Nucleus accumbens (tissue), 56 donors: ENCODE measurements around the gene TANK.

Source experiments
- DNase-seq, 56 donors: peaks; one replicate each; lab custom pipeline; 2025; lab: John Stamatoyannopoulos, UW

TANK gene, protein sequence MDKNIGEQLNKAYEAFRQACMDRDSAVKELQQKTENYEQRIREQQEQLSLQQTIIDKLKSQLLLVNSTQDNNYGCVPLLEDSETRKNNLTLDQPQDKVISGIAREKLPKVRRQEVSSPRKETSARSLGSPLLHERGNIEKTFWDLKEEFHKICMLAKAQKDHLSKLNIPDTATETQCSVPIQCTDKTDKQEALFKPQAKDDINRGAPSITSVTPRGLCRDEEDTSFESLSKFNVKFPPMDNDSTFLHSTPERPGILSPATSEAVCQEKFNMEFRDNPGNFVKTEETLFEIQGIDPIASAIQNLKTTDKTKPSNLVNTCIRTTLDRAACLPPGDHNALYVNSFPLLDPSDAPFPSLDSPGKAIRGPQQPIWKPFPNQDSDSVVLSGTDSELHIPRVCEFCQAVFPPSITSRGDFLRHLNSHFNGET

DNA sequence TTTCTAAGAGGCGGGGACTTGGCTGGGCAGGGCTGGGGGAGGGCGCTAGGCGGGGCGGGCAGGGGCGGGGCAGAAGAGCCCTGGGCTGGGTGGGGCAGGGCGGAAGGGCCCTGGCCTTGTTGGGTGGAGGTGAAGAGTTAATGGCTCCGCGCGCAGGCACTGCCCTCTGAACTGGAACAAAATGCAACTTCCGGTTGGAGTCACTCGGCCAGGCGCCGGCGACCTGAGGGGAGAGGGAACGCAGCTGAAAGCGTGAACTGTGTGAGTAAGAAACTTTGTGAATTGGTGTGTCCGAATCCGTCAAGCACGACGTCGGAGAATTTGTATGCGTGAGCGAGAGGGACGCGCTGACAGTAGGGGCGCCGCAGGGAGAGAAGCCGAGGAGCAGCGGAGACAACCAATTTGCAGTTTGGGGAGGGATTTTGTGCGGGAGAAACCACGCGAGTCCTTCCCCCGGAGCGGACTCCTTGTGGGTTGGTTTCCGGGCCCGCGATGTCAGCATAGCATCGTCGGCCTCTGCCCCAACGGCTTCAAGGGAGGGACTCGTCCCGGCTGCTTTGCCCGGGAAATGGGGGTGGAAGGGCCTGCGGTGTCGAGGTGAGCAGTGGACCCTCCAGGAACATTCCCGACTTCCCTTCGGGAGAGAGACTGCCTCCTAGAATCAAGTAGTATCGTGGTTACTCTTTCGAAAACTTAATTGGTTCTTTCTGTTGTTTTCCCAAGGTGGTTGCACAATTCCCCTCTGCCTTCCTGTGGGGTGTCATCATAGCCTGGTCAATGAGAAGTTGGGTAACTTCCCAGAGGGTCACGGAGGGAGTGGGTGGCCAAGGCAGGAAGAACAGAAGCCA lies at the start of gene TANK:
Gene TANK, plus strand, starts transcription at position 203 of the 848 bp plus-strand sequence. CDS start 19,235 bp downstream, outside the sequence.
- peak; percentile 22 to 92 (median 82) for DNase-seq

DNA sequence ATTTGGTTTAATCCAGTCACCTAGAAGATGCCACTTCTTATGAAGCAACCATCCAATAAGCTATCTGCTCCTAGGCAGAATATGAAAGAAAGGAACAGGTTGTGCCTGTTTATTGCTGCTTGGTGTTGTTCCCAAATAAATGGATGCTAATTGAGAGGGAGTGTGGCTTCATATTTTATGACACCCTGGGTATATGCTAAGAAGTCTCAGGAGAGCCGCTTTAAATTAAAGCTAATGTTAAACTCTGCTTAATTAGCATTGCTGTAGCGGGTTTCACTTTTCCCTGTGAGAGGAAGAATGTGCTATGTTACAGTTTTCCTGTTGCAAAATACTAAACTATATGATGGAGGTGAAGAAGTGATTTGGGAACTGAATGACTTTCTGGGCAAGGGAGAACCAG lies 48.7 kb upstream of the TANK start:
- DNase-seq: no peak

DNA sequence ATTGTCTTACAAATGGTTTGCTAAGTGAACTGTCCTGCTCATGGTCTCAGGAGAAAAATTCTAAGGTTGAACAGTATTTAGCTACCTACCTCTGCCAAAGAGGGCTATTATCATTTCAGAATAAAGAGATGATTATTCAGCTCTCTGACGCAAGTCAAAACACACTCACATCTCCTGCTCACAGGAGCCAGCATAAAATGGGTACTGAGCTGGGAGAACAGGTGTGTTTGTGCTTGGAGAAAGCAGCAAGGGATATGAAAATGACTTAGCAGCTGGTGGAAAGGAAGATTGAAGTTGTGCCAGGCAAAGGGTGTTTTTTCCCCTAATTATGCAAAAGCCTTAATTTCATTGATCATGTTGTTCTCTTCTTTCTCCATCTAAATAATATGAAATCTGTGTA lies 47.3 kb upstream of the TANK start:
- DNase-seq: peak in 6 of 56 donors; percentile 4 to 24 (median 12)

DNA sequence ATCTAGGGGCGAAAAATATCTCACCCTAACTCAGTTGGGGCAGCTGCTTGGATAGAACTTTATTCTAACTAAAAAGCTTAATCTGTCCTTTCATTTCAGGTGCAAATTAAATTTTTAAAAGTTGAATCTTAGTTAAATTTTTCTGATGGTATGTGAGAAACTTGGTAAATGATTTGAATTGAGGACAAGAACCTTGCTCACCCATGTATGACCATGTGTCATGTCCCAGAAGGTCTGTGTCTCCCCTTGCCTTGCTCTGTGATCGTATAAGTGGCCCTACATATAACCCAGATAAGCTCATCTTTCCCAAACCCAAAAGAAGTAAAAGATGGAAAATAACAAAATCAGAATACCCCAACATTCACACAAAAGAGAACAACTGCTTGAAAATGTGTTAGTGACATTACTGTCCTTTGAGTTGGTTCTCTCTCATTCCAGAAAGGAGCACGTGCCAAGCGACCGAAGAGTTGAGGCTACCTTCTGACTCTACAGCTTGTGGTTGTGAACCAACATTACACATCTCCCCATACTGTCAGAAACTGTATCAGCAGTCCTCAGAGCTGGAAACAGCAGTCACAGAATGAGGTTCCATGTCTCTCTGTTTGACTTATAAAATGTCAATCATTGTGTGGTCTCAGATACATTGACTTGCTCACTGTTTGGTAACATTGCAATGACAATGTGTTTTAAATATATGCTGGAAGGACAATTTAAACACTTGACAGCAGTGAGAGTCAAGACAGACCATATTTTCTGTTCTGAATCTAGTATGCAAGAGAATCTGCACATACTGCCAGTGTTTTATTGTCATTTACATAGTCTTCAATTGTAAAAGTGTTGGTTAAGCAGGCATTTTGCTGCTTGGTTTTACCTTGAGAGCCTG lies 46.3 kb upstream of the TANK start:
- DNase-seq: no peak

DNA sequence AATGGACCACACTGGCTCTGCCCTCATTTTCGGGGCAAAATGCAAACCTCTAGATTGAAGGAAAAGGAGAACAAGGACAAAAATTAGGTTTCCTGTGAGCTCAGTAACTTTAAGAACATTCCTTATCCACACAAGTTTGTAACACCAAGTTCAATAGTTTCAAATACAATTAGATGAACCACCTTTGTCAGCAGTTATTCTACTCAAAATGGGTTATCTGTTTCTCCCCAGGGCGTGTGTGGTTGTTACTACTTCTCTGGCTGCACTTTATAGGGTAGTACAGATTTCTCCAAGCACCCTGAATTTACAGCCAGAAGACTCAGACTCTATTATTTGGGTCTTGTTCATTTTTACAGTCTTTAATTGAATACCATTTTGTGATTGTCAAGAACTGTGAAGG lies 45.0 kb upstream of the TANK start:
- no peak for DNase-seq

DNA sequence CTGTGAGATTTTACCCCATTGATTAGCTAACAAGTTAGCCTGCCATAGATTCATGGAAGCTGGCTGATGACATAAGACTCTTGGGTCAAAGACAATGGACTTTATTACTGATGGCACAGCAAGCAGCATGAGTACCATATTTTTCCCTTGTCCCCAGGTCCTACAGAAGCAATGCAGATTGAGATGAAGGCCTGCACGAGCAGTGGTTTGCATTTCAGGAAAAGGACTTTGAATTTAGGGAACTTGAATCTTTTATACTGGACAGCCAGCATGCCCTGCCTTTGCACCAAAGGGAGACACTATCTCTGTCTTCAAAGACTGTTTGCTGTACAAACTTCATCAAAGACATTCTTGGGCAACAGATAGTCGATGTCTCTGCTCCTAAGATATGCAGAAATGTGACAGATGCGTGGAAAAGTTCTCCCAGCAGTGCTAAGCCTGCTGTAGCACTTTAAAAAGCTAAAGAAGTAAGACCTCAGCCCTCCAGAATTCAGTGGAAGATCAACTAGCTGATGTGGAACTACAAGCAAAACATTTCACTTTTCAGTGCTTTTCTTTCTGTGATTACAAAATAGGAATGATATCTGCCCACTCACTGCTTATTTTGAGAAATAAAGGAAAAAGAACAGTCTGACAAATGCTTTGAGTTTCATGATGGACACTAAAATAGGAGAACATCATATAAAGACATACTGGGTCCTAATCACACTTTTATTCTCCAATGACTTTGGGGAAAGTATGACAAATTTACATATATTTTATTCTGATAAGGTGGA lies 44.4 kb upstream of the TANK start:
- DNase-seq: no peak

DNA sequence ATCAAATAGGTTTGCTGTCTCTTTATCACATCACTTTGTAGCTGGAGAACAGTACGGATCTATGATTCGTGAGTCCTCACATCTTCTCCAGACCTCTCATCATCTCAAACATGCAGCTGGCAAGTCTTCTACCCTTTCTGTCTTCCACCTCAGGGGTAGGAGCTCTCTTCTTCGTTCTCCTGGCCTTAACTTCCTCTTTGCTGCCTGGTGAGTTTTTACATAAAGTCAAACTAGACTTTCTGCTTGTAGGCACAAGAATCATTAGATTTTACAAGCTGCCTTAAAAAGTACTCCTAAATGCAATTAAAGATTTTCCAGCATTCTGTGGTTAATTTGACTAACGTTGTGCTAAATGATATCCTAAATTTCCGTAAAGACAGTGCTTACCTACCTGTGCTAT lies 43.7 kb upstream of the TANK start:
- DNase-seq: no peak

DNA sequence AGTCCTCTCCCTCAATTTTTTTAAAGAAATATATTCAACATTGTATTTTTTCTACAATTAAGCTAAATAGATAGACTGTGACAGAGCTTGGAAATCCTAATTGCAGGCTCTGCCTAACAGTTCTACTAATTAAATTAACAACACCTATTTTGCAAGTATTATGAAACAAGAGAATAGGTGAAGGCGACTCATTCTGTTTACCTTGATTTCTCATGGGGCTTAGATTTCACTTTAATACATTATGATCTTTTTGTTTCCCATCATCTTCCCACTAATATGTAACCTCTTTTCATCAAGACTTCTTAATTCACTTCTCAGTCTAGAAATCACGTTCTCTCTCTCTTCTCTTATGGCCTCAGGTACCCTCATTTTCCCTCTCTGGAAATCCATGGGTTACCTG lies 42.7 kb upstream of the TANK start:
- DNase-seq: no peak

DNA sequence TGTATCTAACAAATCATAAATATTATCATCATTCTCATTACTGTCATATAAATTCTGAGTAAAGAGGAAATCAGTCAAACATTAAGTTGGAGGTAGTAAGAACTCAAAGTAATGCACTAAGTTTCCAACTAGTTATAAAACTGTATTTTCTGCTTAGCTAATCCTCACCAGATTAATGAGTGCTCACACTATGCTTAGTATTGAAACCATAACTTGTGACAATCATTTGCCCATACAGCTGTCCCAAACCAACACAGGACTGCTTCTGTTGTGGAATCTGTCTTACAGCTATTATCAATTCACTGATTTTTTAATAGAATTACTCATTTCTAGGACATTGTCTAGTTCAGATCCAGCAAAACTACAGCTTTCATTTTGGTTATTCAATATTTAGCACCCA lies 41.5 kb upstream of the TANK start:
- no peak for DNase-seq

DNA sequence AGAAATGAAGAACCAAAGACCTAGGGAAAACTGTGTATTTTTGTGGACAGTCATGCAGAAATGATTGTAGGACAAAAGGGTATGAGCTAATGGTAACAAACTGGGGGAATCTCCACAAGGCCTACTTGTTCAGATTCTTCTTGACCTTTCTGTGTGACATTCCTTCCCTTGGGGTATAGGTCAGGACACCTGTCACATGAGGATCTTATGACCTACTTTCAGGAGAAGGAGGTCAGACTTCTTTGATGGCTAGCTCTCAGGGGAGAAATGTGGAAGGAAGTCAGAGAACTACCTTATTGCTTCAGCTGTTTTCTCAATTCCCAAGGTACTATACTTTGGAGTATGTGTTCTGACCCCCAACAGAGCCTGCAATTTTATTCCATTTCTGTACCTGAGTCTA lies 40.7 kb upstream of the TANK start:
- no peak for DNase-seq

DNA sequence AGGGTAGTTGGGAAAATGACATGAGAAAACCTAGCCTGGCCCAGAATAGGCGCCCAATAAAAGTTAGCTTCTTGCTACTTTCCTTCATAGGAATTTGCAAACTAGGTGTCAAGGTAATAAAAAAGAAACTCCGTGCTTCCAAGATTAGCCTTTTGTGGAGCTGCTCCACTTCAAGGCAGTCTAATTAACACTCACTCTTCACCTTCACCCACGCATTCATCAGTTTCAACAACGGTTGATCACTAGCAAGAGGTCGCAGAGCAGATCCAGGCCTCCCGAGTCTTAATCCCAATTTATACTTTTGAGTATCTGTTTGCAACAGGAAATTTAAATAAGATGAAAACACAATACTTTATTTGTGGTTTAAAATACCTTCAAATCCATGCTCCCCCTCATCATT lies 39.5 kb upstream of the TANK start:
- no peak for DNase-seq

DNA sequence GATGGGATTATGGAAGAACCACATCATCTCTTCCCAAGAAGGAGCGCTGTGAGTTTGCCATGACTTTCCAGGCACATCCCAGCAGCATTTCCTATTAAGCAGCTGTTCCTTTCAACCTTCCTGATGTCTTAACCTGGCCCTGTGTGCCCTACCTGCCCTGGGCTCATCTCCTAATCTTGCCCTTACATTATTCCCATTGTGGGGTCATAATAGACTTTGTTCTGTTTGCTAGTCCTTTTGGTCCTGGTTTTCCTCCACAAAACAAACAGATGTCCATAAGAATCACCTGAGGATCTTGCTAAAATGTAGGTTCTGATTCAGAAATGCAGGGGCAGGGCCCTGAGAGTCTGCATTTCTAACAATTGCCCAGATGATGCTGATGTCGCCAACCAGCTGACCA lies 38.6 kb upstream of the TANK start:
- DNase-seq: no peak

DNA sequence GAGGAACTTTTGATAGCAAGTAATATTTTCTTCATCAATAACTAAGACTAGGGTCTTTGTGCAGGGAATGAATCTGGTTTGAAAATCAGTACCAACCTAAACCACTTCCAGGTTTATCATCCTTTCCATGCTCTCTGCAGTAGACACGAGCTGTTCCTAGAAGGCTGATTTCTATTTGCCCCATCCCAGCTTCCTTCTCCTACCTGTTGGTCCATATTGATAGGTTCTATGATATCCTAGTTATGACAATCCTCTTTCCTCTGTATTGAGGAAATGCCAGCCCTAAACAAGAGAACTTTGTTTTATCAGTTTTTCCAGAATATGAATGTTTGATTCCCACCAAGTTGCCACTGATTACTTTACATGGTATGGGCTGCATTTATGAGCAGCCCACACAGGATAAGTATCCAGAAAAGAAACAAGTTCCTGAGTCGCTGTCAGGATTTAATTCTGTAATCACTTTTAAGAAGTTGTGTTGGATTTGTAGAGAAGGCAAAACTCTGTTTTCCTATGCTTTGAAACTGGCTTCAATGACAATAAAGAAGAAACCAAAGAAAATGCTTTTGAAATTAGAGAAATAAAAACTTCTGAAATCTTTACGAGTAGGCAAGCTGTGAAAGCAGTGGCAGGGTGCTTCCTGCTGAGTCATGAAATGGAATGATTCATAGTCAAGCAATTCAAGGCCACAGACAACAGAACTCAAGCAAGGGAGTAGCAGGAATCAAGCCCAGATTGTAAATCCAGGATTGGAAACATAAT lies 37.3 kb upstream of the TANK start:
- peak in 15 of 56 donors; percentile 3 to 61 (median 13) for DNase-seq

DNA sequence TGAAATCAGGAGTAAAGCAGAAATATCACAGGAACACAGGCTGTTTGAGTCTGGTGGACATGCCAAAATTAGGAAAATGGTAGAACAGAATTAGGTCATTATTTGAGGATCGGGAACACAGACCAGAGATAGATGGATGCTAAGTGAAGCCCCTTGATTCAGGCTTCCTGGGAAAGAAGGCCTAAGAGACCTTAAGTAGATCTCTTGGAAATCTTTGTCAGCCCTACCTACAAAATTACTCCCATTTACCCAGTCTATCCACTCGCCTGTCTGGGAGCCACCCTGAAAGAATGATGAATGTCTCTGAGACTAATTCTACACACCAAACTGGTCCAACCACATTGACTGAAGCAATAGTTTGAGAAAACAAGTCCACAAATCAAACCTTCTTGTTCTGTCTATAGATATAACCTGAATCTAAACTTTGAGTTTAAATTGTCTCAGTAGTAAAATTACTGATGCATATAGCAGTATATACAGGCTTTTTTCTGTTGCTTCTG lies 36.6 kb upstream of the TANK start:
- no peak for DNase-seq

DNA sequence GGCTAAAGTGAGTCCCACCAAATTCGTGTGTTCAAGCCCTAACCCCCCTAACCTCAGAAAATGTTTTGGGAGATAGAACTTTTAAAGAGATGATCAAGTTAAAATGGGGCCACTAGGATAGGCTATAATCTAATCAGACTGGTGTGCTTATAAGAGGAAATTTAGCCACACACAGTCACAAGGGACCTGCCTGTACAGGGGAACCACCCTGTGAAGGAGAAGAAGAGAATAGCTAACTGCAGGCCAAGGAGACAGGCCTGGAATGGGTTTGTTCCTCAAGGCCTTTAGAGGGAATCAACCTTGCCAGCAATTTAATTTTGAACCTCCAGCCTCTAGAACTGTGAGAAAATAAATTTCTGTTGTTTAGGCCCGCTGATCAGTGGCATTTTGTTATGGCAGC lies 36.0 kb upstream of the TANK start:
- DNase-seq: no peak

DNA sequence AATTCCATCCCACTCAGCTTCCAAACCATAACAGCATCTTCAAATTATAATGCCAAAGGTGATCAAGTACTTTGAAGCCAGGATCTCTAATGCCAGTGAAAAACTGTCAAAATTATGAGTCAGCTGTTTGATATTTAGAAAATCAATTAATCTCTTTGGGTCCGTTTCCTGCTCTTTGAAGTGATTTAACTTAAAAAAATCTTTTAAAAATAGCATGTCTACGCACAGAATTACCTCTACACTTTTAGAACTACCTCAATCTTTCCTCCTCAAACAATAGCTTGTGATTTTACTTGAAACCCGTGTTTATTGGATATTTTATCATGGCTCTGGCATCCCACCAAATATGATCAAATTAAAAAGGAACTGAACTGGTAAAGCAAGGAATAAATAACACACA lies 31.3 kb upstream of the TANK start:
- DNase-seq: no peak

DNA sequence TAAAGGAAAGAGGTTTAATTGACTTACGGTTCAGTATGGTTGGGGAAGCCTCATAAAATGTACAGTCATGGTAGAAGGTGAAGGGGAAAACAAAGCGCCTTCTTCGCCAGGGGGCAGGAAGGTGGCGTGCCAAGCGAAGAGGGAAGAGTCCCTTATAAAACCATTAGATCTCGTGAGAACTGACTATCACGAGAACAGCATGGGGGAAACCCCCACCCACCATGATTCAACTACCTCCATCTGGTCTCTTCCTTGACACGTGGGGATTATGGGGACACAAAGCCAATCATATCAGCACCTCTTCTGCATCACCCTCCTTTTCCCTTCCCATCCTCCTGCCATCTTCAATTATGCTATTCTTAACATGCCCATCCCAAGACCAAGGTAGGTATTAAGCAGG lies 29.9 kb upstream of the TANK start:
- DNase-seq: no peak

DNA sequence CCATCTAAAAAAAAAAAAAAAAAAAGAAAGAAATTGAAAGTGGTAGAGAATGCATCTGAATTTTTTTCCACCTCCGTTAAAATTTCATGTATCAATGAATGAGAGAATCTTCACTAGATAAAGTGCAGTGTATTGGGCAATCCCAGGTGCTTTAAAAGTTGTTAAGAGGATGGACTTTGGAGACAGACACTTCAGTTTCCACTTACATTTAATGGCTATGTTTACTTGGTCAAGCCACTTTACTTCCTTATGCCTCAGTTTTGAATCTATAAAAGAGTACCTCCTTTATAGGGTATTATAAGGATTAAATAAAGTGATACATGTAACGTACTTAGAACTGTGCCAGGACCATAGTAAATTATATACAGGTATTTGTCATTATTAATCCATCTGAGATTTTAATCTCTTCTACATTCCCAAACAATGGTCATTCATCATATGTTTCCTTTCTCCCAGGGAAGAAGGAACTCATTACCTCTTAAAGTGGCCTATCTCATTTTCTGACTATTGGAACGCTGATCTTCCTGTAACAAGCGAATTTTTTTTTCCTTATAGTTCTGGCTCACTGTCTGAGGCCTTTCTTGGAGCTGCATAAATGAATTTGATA lies 29.1 kb upstream of the TANK start:
- DNase-seq: no peak

DNA sequence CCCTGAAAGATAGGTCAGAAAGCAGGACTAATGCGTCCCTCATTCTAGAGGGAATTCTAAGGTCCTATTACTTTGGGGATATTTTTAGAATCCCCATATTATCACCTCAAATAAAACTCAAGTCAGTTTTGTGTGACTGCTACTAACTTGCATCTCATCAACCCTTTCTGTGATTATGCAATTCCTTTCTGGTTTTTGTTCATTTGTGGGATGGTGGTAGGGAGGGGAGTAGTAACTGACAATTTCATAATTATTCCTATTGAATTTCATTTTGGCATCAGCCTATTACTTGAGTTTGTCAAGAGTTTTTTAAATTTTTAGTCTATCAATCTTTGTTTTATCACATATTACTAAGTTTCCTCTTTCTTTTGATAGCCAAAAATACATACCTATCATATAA lies 28.4 kb upstream of the TANK start:
- no peak for DNase-seq
